ENCODE results near the gene FAM107B.

- TF ChIP-seq, protein P1, sequence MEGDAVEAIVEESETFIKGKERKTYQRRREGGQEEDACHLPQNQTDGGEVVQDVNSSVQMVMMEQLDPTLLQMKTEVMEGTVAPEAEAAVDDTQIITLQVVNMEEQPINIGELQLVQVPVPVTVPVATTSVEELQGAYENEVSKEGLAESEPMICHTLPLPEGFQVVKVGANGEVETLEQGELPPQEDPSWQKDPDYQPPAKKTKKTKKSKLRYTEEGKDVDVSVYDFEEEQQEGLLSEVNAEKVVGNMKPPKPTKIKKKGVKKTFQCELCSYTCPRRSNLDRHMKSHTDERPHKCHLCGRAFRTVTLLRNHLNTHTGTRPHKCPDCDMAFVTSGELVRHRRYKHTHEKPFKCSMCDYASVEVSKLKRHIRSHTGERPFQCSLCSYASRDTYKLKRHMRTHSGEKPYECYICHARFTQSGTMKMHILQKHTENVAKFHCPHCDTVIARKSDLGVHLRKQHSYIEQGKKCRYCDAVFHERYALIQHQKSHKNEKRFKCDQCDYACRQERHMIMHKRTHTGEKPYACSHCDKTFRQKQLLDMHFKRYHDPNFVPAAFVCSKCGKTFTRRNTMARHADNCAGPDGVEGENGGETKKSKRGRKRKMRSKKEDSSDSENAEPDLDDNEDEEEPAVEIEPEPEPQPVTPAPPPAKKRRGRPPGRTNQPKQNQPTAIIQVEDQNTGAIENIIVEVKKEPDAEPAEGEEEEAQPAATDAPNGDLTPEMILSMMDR (conservative IDR thresholded peaks at IDR 0.05) = no peak
- no peak for TF ChIP-seq EZH2 (IDR thresholded peaks at IDR 0.05; ENCODE audit: low read depth)
Observed at GRCh38 chr10:14701466-14701865, 73.2 kb downstream of the FAM107B start.

All from PC-9 (cell line).